ENCODE measurements around the gene CAMSAP2.
"Not testable (repeated sequence)": the region's sequence is repeated elsewhere in the genome, so short reads cannot be mapped to it uniquely, and the experiment has no call there.

CAMSAP2 gene

GRCh38 chr1:200738949-200739651 lies 407 bp downstream of the CAMSAP2 start:
- peak; percentile 81 for DNase-seq

GRCh38 chr1:200739702-200740570 lies 1.2 kb downstream of the CAMSAP2 start:
- peak; percentile 41 for DNase-seq

- no peak for DNase-seq
These were observed 2.0 kb downstream of the CAMSAP2 start for GRCh38 chr1:200740571-200741208.

GRCh38 chr1:200741551-200742207 lies 3.0 kb downstream of the CAMSAP2 start:
- no peak for DNase-seq

GRCh38 chr1:200744143-200744542 lies 5.5 kb downstream of the CAMSAP2 start:
- no peak for DNase-seq

- DNase-seq: no peak
These were observed 10.4 kb downstream of the CAMSAP2 start for GRCh38 chr1:200749090-200749489.

GRCh38 chr1:200750749-200751148 lies 12.1 kb downstream of the CAMSAP2 start:
- not testable (repeated sequence) for DNase-seq

- DNase-seq: no peak
These were observed 13.0 kb downstream of the CAMSAP2 start for GRCh38 chr1:200751717-200752116.

- no peak for DNase-seq
These were observed 15.0 kb downstream of the CAMSAP2 start for GRCh38 chr1:200753650-200754198.

- no peak for DNase-seq
These were observed 16.8 kb downstream of the CAMSAP2 start for GRCh38 chr1:200755456-200755855.

- no peak for DNase-seq
These were observed 23.4 kb downstream of the CAMSAP2 start for GRCh38 chr1:200762089-200762488.

- DNase-seq: no peak
These were observed 28.6 kb downstream of the CAMSAP2 start for GRCh38 chr1:200767321-200767720.

- DNase-seq: no peak
These were observed 33.2 kb downstream of the CAMSAP2 start for GRCh38 chr1:200771625-200772555.

- no peak for DNase-seq
These were observed 35.6 kb downstream of the CAMSAP2 start for GRCh38 chr1:200774311-200774710.

- no peak for DNase-seq
These were observed 36.2 kb downstream of the CAMSAP2 start for GRCh38 chr1:200774735-200775444.

- no peak for DNase-seq
These were observed 37.2 kb downstream of the CAMSAP2 start for GRCh38 chr1:200775850-200776249.

GRCh38 chr1:200776949-200777348 lies 38.3 kb downstream of the CAMSAP2 start:
- DNase-seq: no peak

GRCh38 chr1:200778766-200779165 lies 40.1 kb downstream of the CAMSAP2 start:
- DNase-seq: no peak

- DNase-seq: no peak
These were observed 40.6 kb downstream of the CAMSAP2 start for GRCh38 chr1:200779326-200779725.

- DNase-seq: peak; percentile 77
These were observed 42.1 kb downstream of the CAMSAP2 start for GRCh38 chr1:200780545-200781369.
